ENCODE data around the gene GTF3C5.

DNA sequence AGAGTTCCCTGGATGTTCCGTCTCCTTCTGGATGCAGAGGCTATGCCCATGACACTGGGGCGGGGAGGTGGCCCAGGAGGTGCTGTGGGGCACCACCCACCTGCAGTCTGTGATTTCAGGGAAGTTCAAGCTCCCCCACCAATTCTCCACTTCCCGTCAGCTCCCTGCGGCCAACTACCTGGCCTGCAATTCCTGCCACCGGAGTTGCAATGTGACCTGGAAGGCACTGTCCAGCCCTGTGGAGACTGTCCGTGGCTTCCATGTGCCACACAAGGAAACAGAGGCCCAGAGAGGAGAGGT lies 35.7 kb upstream of the GTF3C5 start:
- TF ChIP-seq, protein P1, sequence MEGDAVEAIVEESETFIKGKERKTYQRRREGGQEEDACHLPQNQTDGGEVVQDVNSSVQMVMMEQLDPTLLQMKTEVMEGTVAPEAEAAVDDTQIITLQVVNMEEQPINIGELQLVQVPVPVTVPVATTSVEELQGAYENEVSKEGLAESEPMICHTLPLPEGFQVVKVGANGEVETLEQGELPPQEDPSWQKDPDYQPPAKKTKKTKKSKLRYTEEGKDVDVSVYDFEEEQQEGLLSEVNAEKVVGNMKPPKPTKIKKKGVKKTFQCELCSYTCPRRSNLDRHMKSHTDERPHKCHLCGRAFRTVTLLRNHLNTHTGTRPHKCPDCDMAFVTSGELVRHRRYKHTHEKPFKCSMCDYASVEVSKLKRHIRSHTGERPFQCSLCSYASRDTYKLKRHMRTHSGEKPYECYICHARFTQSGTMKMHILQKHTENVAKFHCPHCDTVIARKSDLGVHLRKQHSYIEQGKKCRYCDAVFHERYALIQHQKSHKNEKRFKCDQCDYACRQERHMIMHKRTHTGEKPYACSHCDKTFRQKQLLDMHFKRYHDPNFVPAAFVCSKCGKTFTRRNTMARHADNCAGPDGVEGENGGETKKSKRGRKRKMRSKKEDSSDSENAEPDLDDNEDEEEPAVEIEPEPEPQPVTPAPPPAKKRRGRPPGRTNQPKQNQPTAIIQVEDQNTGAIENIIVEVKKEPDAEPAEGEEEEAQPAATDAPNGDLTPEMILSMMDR (IDR thresholded peaks at IDR 0.05), result no peak
- no peak for TF ChIP-seq POLR2A (IDR thresholded peaks at IDR 0.05)
